Ammon's horn (tissue), 1 donor: ENCODE results near the gene SETD5.

Experiments used
- DNase-seq: peaks from one replicate; pipeline ENCODE4 v3.0.0-alpha.2; 2016; ENCODE audit warnings: low spot score

SETD5 gene

GRCh38 chr3:9512456-9513045 is 115.1 kb downstream of the SETD5 start:
- no peak for DNase-seq

GRCh38 chr3:9514306-9514705 is 116.9 kb downstream of the SETD5 start:
- DNase-seq, result no peak

- DNase-seq, result no peak
Observed at GRCh38 chr3:9514956-9515355, 117.5 kb downstream of the SETD5 start.

- DNase-seq, result no peak
Observed at GRCh38 chr3:9525078-9525477, 127.7 kb downstream of the SETD5 start.
